Kidney (tissue), 14 donors: ENCODE measurements around the gene CALHM4. TPM values are rescaled to one million over a fixed set of nuclear protein-coding genes. Genes with fewer than 3 reads are reported as not detected.
A peak's percentile ranks its signal among the peaks of the same experiment; 100 is the strongest.

Experiments used
- DNase-seq, 5 donors: peaks; one replicate each; pipeline ENCODE4 v3.0.0-alpha.2; 2013 to 2020
- FAIRE-seq: peaks from 2 replicates; lab custom pipeline; 2012; peaks lifted over from hg19 to GRCh38; lab: Jason Lieb, UNC
- H3K27ac ChIP-seq, 2 donors: one replicate each; pipeline ENCODE4 v1.7.0; 2013; ENCODE audit warnings: low read depth in 2 of 2, low read length in 2 of 2, inconsistent platforms in 1 of 2
- H3K27me3 ChIP-seq: one replicate; pipeline ENCODE4 v1.7.1; 2013; ENCODE audit warnings: low read length, inconsistent platforms; ENCODE audit not compliant: control insufficient read depth, insufficient read depth
- H3K36me3 ChIP-seq, 3 donors: one replicate each; pipeline versions ENCODE4 v1.7.0 to v1.7.1; 2013; ENCODE audit warnings: low read length in 3 of 3, control low read depth in 1 of 3, inconsistent platforms in 1 of 3; ENCODE audit not compliant: insufficient read depth in 3 of 3, control insufficient read depth in 2 of 3
- H3K4me1 ChIP-seq, 3 donors: one replicate each; pipeline versions ENCODE4 v1.7.0 to v1.7.1; 2013; ENCODE audit warnings: low read length in 3 of 3, inconsistent platforms in 1 of 3, low read depth in 1 of 3; ENCODE audit not compliant: control insufficient read depth in 2 of 3, insufficient read depth in 2 of 3
- H3K4me3 ChIP-seq, 3 donors: one replicate each; pipeline versions ENCODE4 v1.7.0 to v1.8.1; 2013; ENCODE audit warnings: low read length in 3 of 3, control low read depth in 1 of 3, inconsistent platforms in 1 of 3
- H3K9ac ChIP-seq, 3 donors: one replicate each; pipeline versions ENCODE4 v1.7.0 to v1.7.1; 2013; ENCODE audit warnings: low read length in 3 of 3, control low read depth in 1 of 3, inconsistent platforms in 1 of 3
- H3K9me3 ChIP-seq, 3 donors: one replicate each; pipeline versions ENCODE4 v1.7.0 to v1.7.1; 2013; ENCODE audit warnings: low read length in 3 of 3, control low read depth in 1 of 3, inconsistent platforms in 1 of 3; ENCODE audit not compliant: control insufficient read depth in 2 of 3, insufficient read depth in 1 of 3
- CTCF ChIP-seq: IDR thresholded peaks from 3 replicates; pipeline ENCODE4 v1.5.1; 2012; ENCODE audit warnings: mild to moderate bottlenecking, moderate library complexity, borderline replicate concordance; ENCODE audit not compliant: insufficient read depth; ENCODE audit errors: extremely low read depth
- intact Hi-C: fragments of 100-400 bp; cut with DNase I; formaldehyde crosslinking; loops from one replicate; pipeline ENCODE4 v1.11.1; 2022
- polyA plus RNA-seq: library from polyadenylated mRNA; stranded (reverse); fragments of 350-450 nt; fragmentation: Illumina TruSeq; extraction: RNeasy Lipid Tissue Mini Kit (QIAGEN cat#74804); gene quantifications from one replicate; pipeline ENCODE4 v1.2.3, GENCODE V29; 2014; ENCODE audit warnings: low read depth, low replicate concordance; ENCODE audit not compliant: insufficient read depth
- total RNA-seq: library from RNA; stranded (reverse); fragmentation: NEBNext Ultra II Directional; extraction: Animal tissue kit (Norgen Biotek cat#: 25700); gene quantifications from one replicate; pipeline ENCODE4 v1.2.1, GENCODE V29; 2021
- donor health status: control.
- donor health status: control.
- donor health status: control.
- donor health status: control.
- donor health status: control.
- donor health status: DM: yes; HTN: yes; CAD: no.
- donor health status: Normal renal cell carcinoma (clear cell type).

The CALHM4 gene
- total and polyA plus RNA-seq, 2 donors from 2014 or later: 0.60 TPM; not detected in 1

GRCh38 chr6:116518621-116519368 is 34.8 kb upstream of the CALHM4 start:
- no peak overlapping the region for H3K27ac ChIP-seq
- no peaks in the 10 kb centered on the region for H3K4me1 ChIP-seq
- FAIRE-seq (no peak), DNase-seq (peak in 1 of 5 donors; percentile 30)
- no peak overlapping the region for H3K4me3 ChIP-seq
- H3K9me3 ChIP-seq: no peaks in the 10 kb centered on the region
- H3K9ac ChIP-seq: no peak overlapping the region
- no peak for TF ChIP-seq CTCF
- H3K36me3 ChIP-seq: no peaks in the 10 kb centered on the region
- H3K27me3 ChIP-seq: no peaks in the 10 kb centered on the region
- intact Hi-C loops: no loop called here

- DNase-seq (no peak), FAIRE-seq (no peak)
- no peaks in the 10 kb centered on the region for H3K36me3 ChIP-seq
- no peak overlapping the region for H3K27ac ChIP-seq
- intact Hi-C loops: no loop called here
- no peak for TF ChIP-seq CTCF
- no peak overlapping the region for H3K9ac ChIP-seq
- no peak overlapping the region for H3K4me3 ChIP-seq
- no peaks in the 10 kb centered on the region for H3K27me3 ChIP-seq
- peaks cover 0 to 3% (median 0%) of the 10 kb centered on the region in 3 donors for H3K4me1 ChIP-seq
- no peaks in the 10 kb centered on the region for H3K9me3 ChIP-seq
These were observed 30.7 kb upstream of the CALHM4 start for GRCh38 chr6:116522896-116523295.

DNA sequence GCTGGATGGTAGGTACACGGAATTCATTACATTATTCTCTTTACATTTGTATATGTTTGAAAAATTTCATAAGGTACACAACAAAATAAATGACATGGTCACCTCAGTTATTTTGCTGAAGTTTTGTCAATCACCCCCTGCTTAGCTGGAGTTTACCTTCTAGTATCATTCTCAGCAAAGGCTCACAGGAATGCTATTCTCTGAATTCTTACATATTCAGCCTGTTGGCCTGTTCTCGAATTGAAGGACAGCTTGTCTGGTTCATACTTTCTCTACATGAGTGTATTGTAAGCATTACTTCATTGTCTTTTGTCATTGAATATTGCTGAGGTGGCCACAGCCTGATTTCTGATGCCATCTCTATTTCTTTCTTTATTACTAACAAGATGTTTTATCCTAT is 29.3 kb upstream of the CALHM4 start:
- Histone ChIP-seq H3K9me3 (no peaks in the 10 kb centered on the region), H3K27me3 (no peaks in the 10 kb centered on the region), H3K4me3 (no peak overlapping the region), H3K27ac (no peak overlapping the region), H3K36me3 (no peaks in the 10 kb centered on the region), H3K4me1 (peaks cover 0 to 3% (median 0%) of the 10 kb centered on the region in 3 donors), H3K9ac (no peak overlapping the region)
- TF ChIP-seq CTCF: no peak
- no peak for DNase-seq
- intact Hi-C loops: no loop called here
- FAIRE-seq: no peak

DNA sequence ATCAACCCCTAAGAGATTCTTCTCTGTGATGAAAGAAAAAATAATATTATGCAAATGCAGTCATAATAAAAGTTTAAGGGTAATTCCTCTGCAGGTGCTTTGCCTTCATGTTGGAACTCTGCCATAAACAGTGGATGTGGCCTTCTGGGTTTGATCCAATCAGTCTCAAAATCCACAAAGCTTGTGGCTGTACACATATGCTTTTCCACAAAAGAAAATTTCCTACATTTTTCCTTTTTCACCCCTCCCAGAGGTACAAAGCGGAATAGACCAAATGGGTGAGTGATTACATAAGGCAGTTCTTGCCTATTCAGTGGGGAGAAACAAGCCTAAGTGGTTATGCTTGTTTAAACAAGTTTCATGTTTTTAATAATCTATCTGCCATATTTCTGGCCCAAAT is 25.4 kb upstream of the CALHM4 start:
- TF ChIP-seq CTCF: no peak
- Histone ChIP-seq H3K27me3 (no peaks in the 10 kb centered on the region), H3K9me3 (no peaks in the 10 kb centered on the region), H3K36me3 (no peaks in the 10 kb centered on the region), H3K27ac (no peak overlapping the region), H3K9ac (no peak overlapping the region), H3K4me3 (no peak overlapping the region), H3K4me1 (peaks cover 2 to 4% (median 3%) of the 10 kb centered on the region in 3 donors)
- DNase-seq (peak in 2 of 5 donors; percentile 49 to 51), FAIRE-seq (no peak)
- intact Hi-C loops: no loop called here
